Measurements from ENCODE around the gene NPAS1.

The NPAS1 gene

DNA sequence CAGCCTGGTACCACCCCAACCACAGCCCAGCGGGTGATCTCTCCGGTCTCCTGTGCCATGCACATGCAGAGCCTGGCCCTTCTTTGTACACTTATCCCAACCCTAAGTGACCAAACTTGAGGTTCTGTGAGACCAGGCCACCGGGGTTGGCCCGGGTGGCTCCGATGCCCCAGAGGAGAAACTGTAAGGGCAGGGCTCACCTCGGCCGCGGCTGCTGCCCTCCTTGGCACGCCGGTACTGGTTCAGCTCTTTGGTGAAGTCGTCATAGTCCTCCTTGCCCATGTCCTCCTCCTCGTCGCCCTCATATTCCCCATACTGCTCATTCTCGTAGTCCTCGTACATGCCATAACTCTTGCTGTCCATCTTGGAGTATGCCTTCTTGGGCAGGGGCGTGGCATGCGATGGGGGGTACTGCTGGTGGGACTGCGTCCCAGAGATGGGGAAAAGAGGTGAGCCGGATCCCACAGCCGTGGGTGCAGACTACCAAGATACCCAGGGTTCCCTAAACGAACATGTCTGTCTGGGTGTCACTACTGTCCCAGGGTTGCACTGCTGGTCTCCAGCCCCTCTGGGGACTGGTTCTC lies 70.2 kb downstream of the NPAS1 start:
- DNase-seq, result no peak

DNA sequence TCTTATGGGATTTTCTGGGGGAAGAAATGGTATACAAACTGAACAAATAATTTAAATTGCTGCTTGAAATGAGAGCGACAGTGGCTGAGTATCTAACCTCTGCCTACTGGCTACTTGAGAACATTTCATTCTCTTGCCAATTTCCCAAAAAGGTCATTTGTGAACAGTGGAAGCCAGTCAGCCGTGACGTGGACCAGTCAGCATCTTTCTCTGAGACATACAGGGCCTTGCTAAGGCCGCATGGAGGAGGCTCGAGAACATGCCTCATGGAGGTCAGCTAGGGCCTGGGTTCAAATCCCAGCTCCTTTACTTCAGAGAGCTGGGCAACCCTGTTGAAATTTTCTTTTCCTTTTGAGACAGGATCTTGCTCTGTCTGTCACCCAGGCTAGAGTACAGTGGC lies 73.6 kb downstream of the NPAS1 start:
- DNase-seq, result no peak

DNA sequence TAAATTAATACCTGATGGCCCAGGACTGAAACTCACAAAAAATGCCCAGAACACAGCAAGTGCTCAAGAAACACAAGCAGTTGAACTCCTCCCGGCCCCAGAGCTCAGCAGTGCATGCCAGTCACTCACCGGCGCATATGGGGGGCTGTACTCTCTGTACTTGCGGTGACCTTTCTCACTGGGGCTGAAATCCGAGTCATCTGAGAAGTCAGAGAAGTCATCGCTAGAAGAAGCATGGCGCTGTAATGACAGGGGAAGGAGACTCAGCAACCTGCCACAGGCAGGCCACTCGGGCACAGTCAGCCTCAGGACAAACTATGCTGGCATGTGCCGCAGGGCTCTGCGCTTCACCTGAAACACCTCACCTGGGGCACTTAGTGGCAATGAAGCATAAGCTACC lies 74.2 kb downstream of the NPAS1 start:
- no peak for DNase-seq

DNA sequence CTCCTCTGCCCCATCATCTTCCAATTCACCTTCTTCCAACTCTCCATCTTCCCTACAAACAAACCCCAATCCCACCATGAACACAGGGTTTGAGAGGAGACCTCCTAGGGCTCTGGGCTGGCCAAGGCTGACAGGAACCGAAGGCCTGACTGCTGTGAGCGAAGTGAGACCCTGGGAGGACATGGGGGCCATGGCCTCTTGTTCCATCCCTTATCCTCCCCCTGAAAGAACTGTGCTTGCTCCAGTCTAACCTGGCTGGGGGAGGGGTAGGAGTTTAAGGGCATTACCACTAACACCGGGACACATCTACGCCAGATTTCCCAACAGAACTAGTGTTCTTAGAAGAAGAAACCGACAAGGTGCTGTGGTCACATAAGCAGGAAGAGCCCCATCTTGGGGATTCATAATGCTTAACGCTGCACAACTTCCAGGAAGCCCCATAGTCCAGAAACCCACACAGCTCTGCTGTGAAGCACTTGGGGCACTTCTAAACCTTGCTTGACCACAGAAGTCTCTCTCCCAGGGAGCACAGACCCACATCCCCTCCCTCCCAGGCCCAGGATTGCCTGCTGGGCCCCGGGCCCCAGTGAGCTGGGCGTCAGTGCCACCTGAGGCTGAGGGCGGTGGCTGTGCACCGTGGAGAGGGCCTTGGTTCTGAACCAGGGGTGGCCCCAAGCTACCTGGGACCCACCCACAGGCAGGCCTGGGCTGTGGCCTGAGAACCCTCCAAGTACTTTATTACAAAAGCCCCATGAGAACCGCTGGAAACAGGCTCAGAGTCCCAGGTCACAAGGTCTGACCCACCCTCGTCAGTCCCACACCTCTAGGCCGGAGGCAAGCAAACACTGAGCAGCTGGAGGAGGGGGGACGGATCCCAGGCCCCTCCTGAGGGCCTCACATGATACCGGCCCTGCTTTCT lies 75.2 kb downstream of the NPAS1 start:
- no peak for DNase-seq
